Endothelial cell of coronary artery (primary cell): ENCODE data around the gene PHLDB3. TPM values are rescaled to one million over a fixed set of nuclear protein-coding genes. Genes with fewer than 3 reads are reported as not detected.

Experiments
- total RNA-seq: library from RNA; depleted of rRNA; stranded (reverse); fragments of >200 nt; gene quantifications from 2 replicates; pipeline ENCODE4 v1.2.3, GENCODE V29; 2014

PHLDB3 gene
- 10.2 and 12.3 TPM in 2 replicates for total RNA-seq

GRCh38 chr19:43504426-43505185, at the start of gene PHLDB3:
TSS of gene PHLDB3 (minus strand) at chr19:43504746. CDS start at chr19:43504118, 628 bp downstream.

GRCh38 chr19:43532962-43533545, 28.5 kb upstream of the PHLDB3 start, which contains the start of gene ZNF575:
TSS of gene ZNF575 (plus strand) at chr19:43533188. CDS start at chr19:43534423, 1,235 bp downstream.

GRCh38 chr19:43526884-43527859, 22.6 kb upstream of the PHLDB3 start, which contains the start of gene ETHE1:
TSS of gene ETHE1 (minus strand) at chr19:43527201. CDS start at chr19:43527177, 24 bp downstream.

GRCh38 chr19:43465468-43466120, 39.0 kb downstream of the PHLDB3 start, which contains the start of gene LYPD3:
TSS of gene LYPD3 (minus strand) at chr19:43465608. CDS start at chr19:43465571, 37 bp downstream.

Other genes with a start within 250 kb of the PHLDB3 start
- gene PSG9, start 235.2 kb downstream of the PHLDB3 start, total RNA-seq, result 0.09 TPM in 1 of 2 replicates, not detected in the other
- gene CD177, start 151.1 kb downstream of the PHLDB3 start, total RNA-seq, result 0.09 and 0.19 TPM in 2 replicates
- not detected in 2 replicates for gene TEX101, start 89.9 kb downstream of the PHLDB3 start, total RNA-seq
- not detected in 2 replicates for gene LYPD3, start 39.1 kb downstream of the PHLDB3 start, total RNA-seq
- 56.9 and 73.5 TPM in 2 replicates for gene ETHE1, start 22.5 kb upstream of the PHLDB3 start, total RNA-seq
- 0.09 TPM in 1 of 2 replicates, not detected in the other for gene ZNF575, start 28.4 kb upstream of the PHLDB3 start, total RNA-seq
- 15.5 and 20.8 TPM in 2 replicates for gene XRCC1, start 70.8 kb upstream of the PHLDB3 start, total RNA-seq
- 0.18 and 0.85 TPM in 2 replicates for gene PINLYP, start 71.1 kb upstream of the PHLDB3 start, total RNA-seq
- 23.5 and 29.6 TPM in 2 replicates for gene IRGQ, start 91.4 kb upstream of the PHLDB3 start, total RNA-seq
- gene ZNF576, start 91.8 kb upstream of the PHLDB3 start, total RNA-seq, result 9.1 and 10.0 TPM in 2 replicates
- gene SRRM5, start 107.3 kb upstream of the PHLDB3 start, total RNA-seq, result under 0.01 TPM in 1 of 2 replicates, not detected in the other
- 44.0 and 53.5 TPM in 2 replicates for gene ZNF428, start 114.9 kb upstream of the PHLDB3 start, total RNA-seq
- 5.8 and 6.1 TPM in 2 replicates for gene CADM4, start 135.1 kb upstream of the PHLDB3 start, total RNA-seq
- 51.5 and 69.5 TPM in 2 replicates for gene PLAUR, start 165.4 kb upstream of the PHLDB3 start, total RNA-seq
- gene IRGC, start 211.3 kb upstream of the PHLDB3 start, total RNA-seq, result not detected in 2 replicates